Measurements from ENCODE around the gene PABPC1L2A. TPM values are rescaled to one million over a fixed set of nuclear protein-coding genes. Genes with fewer than 3 reads are reported as not detected.

The PABPC1L2A gene
- total RNA-seq, 1 experiment from 2014 or later = not detected

Other genes with a start within 250 kb of the PABPC1L2A start
- gene FAM236C, start 166.9 kb downstream of the PABPC1L2A start, total RNA-seq (2021; ENCODE audit: unreplicated experiment) = not detected
- not detected for gene FAM236A, start 141.3 kb downstream of the PABPC1L2A start, total RNA-seq (2021; ENCODE audit: unreplicated experiment)
- gene DMRTC1, start 135.7 kb downstream of the PABPC1L2A start, total RNA-seq (2021; ENCODE audit: unreplicated experiment) = not detected
- not detected for gene PABPC1L2B, start 76.6 kb downstream of the PABPC1L2A start, total RNA-seq (2021; ENCODE audit: unreplicated experiment)
- gene NAP1L2, start 135.3 kb upstream of the PABPC1L2A start, total RNA-seq (2021; ENCODE audit: unreplicated experiment) = not detected